DOHH2 (cell line): ENCODE data around the gene FAM227B.
"Not testable (repeated sequence)": the region's sequence is repeated elsewhere in the genome, so short reads cannot be mapped to it uniquely, and the experiment has no call there.

Experiments
- EZH2phosphoT487 ChIP-seq: fragments of 200-600 bp; sonication (generic); IDR thresholded peaks from 2 replicates; pipeline ENCODE4 v1.6.1; 2017; ENCODE audit warnings: borderline replicate concordance, mild to moderate bottlenecking, antibody characterized with exemption, low read length, moderate library complexity, mixed read lengths
- TF ChIP-seq, protein P1 (sequence below): fragments of 200-600 bp; sonication (generic); IDR thresholded peaks from one replicate; pipeline ENCODE4 v1.5.1; 2014; ENCODE audit warnings: antibody characterized with exemption, mild to moderate bottlenecking, low read depth, low read length; ENCODE audit not compliant: poor library complexity, severe bottlenecking

- TF ChIP-seq, protein P1, sequence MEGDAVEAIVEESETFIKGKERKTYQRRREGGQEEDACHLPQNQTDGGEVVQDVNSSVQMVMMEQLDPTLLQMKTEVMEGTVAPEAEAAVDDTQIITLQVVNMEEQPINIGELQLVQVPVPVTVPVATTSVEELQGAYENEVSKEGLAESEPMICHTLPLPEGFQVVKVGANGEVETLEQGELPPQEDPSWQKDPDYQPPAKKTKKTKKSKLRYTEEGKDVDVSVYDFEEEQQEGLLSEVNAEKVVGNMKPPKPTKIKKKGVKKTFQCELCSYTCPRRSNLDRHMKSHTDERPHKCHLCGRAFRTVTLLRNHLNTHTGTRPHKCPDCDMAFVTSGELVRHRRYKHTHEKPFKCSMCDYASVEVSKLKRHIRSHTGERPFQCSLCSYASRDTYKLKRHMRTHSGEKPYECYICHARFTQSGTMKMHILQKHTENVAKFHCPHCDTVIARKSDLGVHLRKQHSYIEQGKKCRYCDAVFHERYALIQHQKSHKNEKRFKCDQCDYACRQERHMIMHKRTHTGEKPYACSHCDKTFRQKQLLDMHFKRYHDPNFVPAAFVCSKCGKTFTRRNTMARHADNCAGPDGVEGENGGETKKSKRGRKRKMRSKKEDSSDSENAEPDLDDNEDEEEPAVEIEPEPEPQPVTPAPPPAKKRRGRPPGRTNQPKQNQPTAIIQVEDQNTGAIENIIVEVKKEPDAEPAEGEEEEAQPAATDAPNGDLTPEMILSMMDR: not testable (repeated sequence)
- not testable (repeated sequence) for TF ChIP-seq EZH2phosphoT487
Observed at GRCh38 chr15:49478021-49478420, 142.6 kb downstream of the FAM227B start.
